ENCODE results near the gene VKORC1.

Gene VKORC1

GRCh38 chr16:31093132-31093703 lies 1.4 kb downstream of the VKORC1 start:
- TF ChIP-seq TEAD4 (IDR thresholded peaks at IDR 0.05) (no peak), CEBPB (IDR thresholded peaks at IDR 0.05) (no peak), USF1 (IDR thresholded peaks at IDR 0.05) (no peak), ZBTB7A (IDR thresholded peaks at IDR 0.05; ENCODE audit: low read depth) (no peak), CREB1 (IDR thresholded peaks at IDR 0.05; ENCODE audit: low read depth) (no peak), EP300 (IDR thresholded peaks at IDR 0.05; ENCODE audit: borderline replicate concordance) (no peak), TCF12 (IDR thresholded peaks at IDR 0.05; ENCODE audit: low read depth) (no peak), FOXM1 (IDR thresholded peaks at IDR 0.05; ENCODE audit: borderline replicate concordance, low read depth) (no peak), RAD21 (IDR thresholded peaks at IDR 0.05; ENCODE audit: low read depth) (no peak), REST (IDR thresholded peaks at IDR 0.05; ENCODE audit: low read depth) (no peak), YY1 (IDR thresholded peaks at IDR 0.05; ENCODE audit: low read depth) (no peak), EGR1 (IDR thresholded peaks at IDR 0.05) (no peak), NFIC (IDR thresholded peaks at IDR 0.05) (no peak), TAF1 (IDR thresholded peaks at IDR 0.05; ENCODE audit: low read depth) (no peak), MAX (IDR thresholded peaks at IDR 0.05) (no peak)

- TF ChIP-seq REST (IDR thresholded peaks at IDR 0.05; ENCODE audit: low read depth) (no peak), EP300 (IDR thresholded peaks at IDR 0.05; ENCODE audit: borderline replicate concordance) (no peak), FOXM1 (IDR thresholded peaks at IDR 0.05; ENCODE audit: borderline replicate concordance, low read depth) (no peak)
Observed at GRCh38 chr16:31092330-31092729, 2.3 kb downstream of the VKORC1 start.

- TF ChIP-seq TCF12 (IDR thresholded peaks at IDR 0.05; ENCODE audit: low read depth) (no peak), FOXM1 (IDR thresholded peaks at IDR 0.05; ENCODE audit: borderline replicate concordance, low read depth) (no peak), USF1 (IDR thresholded peaks at IDR 0.05) (no peak), RAD21 (IDR thresholded peaks at IDR 0.05; ENCODE audit: low read depth) (no peak), NFIC (IDR thresholded peaks at IDR 0.05) (no peak), YY1 (IDR thresholded peaks at IDR 0.05; ENCODE audit: low read depth) (no peak), ZBTB7A (IDR thresholded peaks at IDR 0.05; ENCODE audit: low read depth) (no peak), MAX (IDR thresholded peaks at IDR 0.05) (no peak), EGR1 (IDR thresholded peaks at IDR 0.05) (no peak), EP300 (IDR thresholded peaks at IDR 0.05; ENCODE audit: borderline replicate concordance) (no peak), REST (IDR thresholded peaks at IDR 0.05; ENCODE audit: low read depth) (no peak), TEAD4 (IDR thresholded peaks at IDR 0.05) (no peak), TAF1 (IDR thresholded peaks at IDR 0.05; ENCODE audit: low read depth) (no peak), CREB1 (IDR thresholded peaks at IDR 0.05; ENCODE audit: low read depth) (no peak), CEBPB (IDR thresholded peaks at IDR 0.05) (no peak)
Observed at GRCh38 chr16:31090540-31090939, 4.1 kb downstream of the VKORC1 start.

GRCh38 chr16:31089199-31089598 lies 5.4 kb downstream of the VKORC1 start:
- TF ChIP-seq EGR1 (IDR thresholded peaks at IDR 0.05) = no peak
- no peak for TF ChIP-seq ZBTB7A (IDR thresholded peaks at IDR 0.05; ENCODE audit: low read depth)
- TF ChIP-seq FOXM1 (IDR thresholded peaks at IDR 0.05; ENCODE audit: borderline replicate concordance, low read depth) = no peak
- TF ChIP-seq EP300 (IDR thresholded peaks at IDR 0.05; ENCODE audit: borderline replicate concordance) = no peak
- no peak for TF ChIP-seq TAF1 (IDR thresholded peaks at IDR 0.05; ENCODE audit: low read depth)
- no peak for TF ChIP-seq CEBPB (IDR thresholded peaks at IDR 0.05)
- TF ChIP-seq TCF12 (IDR thresholded peaks at IDR 0.05; ENCODE audit: low read depth) = no peak
- TF ChIP-seq CREB1 (IDR thresholded peaks at IDR 0.05; ENCODE audit: low read depth) = no peak
- TF ChIP-seq USF1 (IDR thresholded peaks at IDR 0.05) = no peak
- no peak for TF ChIP-seq RAD21 (IDR thresholded peaks at IDR 0.05; ENCODE audit: low read depth)
- TF ChIP-seq YY1 (IDR thresholded peaks at IDR 0.05; ENCODE audit: low read depth) = no peak
- no peak for TF ChIP-seq NFIC (IDR thresholded peaks at IDR 0.05)
- no peak for TF ChIP-seq REST (IDR thresholded peaks at IDR 0.05; ENCODE audit: low read depth)
- TF ChIP-seq TEAD4 (IDR thresholded peaks at IDR 0.05) = no peak
- TF ChIP-seq MAX (IDR thresholded peaks at IDR 0.05) = no peak
